PC-3 (cell line): ENCODE data around the gene ZSWIM8. TPM values are rescaled to one million over a fixed set of nuclear protein-coding genes. Genes with fewer than 3 reads are reported as not detected.

Source experiments
- total RNA-seq: library from RNA; depleted of rRNA; stranded (reverse); fragments of >200 nt; gene quantifications from 2 replicates; pipeline ENCODE4 v1.2.3, GENCODE V29; 2014; rRNA removed

The ZSWIM8 gene
- total RNA-seq, 1 experiment from 2014 or later: 152 TPM

Other genes with a start within 250 kb of the ZSWIM8 start
- gene USP54, start 194.3 kb upstream of the ZSWIM8 start, total RNA-seq: 40.5 and 43.7 TPM in 2 replicates
- 0.17 TPM in 1 of 2 replicates, not detected in the other for gene MYOZ1, start 144.1 kb upstream of the ZSWIM8 start, total RNA-seq
- 0.06 TPM in 1 of 2 replicates, not detected in the other for gene SYNPO2L, start 129.6 kb upstream of the ZSWIM8 start, total RNA-seq
- 15.0 and 18.2 TPM in 2 replicates for gene AGAP5, start 87.5 kb upstream of the ZSWIM8 start, total RNA-seq
- 285 and 325 TPM in 2 replicates for gene SEC24C, start 41.2 kb upstream of the ZSWIM8 start, total RNA-seq
- gene CHCHD1, start 3.6 kb upstream of the ZSWIM8 start, total RNA-seq: 199 and 238 TPM in 2 replicates
- gene NDST2, start 26.0 kb downstream of the ZSWIM8 start, total RNA-seq: 53.0 and 89.9 TPM in 2 replicates
- 170 and 179 TPM in 2 replicates for gene CAMK2G, start 88.9 kb downstream of the ZSWIM8 start, total RNA-seq
- gene PLAU, start 125.5 kb downstream of the ZSWIM8 start, total RNA-seq: 1,570 and 1,582 TPM in 2 replicates
- 382 and 445 TPM in 2 replicates for gene VCL, start 212.5 kb downstream of the ZSWIM8 start, total RNA-seq